H4 (cell line): ENCODE results near the gene RANGAP1. TPM values are rescaled to one million over a fixed set of nuclear protein-coding genes. Genes with fewer than 3 reads are reported as not detected.

Source experiments
- DNase-seq: peaks from one replicate; pipeline ENCODE4 v3.0.0-alpha.2; 2015; ENCODE audit warnings: low spot score
- total RNA-seq: library from RNA; depleted of rRNA; stranded (reverse); fragments of >200 nt; shearing (Covaris generic); gene quantifications from 2 replicates; pipeline ENCODE4 v1.2.3, GENCODE V29; 2014

RANGAP1 gene
- total RNA-seq, 1 experiment from 2014 or later: 44.6 TPM

DNA sequence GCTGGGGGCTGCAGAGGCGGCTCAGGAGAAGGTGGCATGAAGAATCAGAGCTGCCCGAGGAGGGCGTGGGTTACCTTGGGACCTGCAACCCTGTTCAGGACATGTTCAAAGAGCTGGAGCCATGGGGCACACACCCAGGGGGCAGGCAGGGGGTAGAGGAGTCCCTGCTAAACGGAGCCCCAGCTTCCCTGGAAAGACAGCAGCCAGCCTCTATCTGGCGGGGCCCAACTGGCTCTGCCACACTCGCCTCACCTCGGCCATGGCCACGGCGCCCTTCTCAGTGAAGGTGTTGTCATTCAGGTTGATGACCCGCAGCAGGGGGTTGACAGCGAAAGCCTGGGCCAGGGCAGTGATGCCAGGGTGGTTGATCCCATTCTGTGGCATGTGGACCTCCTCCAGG is 28.3 kb downstream of the RANGAP1 start:
- no peak for DNase-seq

DNA sequence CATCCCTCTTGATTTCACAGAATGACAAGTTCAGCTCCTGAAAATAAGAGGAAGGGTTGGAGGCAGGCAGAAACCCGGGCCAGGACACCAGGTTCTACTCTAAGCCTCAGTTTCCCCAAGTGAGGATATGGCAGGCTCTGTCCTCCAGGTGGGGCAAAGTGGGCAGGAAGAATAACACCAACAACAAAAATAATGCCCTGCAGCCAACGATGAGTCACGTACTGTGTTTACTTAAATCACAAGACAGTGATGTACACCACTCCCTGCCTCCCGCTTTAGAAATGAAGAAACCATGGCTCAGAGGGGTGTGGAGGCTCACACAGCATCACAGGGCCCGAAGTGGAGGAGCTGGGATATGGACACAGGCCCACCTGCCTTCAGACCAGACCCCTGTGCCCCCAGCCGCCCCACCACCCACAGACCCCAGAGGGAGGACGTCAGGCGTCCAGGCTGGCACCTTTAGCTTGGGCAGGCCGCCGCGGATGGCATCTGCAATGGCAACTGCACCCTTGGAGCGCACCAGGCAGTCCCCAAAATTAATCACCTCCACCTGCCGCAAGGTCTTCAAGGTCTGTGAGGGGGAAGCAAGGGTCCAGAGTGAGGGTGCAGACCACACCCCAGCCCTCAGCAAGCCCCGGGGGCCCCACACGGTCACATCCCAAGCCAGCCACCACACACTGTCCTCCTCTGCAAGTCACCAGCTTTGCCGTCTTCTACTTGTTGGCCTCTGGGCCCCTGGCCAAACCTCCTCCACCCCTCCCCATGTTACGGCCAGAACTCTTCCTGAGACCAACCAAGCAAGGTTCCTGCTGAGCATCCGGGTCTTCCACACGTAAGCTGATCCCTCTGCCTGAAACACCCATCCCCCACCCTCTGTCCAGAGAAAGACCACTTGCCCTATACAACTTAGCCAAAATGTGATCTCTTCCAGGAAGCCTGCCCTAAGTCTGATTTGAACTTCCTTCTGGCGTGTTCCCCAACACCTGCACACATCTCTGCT is 29.4 kb downstream of the RANGAP1 start:
- peak; percentile 49 for DNase-seq

DNA sequence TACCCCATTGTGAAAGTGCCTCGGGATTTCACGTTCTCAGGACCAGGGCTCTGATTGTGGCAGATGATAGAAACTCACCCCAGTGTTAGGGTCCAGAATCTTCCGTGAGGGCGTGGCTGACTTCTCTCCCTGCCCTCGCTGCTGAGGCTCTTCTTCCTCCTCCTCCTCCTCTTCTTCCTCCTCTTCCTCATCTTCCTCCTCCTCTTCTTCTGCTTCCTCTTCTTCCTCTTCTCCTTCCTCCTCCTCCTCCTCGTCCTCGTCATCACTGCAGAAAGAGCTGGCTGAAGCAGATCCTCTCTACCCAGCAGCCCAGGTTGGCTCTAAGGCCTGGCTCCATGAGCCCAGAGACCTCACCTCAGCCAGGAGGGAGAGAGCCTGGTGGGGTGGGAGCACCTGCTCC is 31.8 kb downstream of the RANGAP1 start:
- no peak for DNase-seq

DNA sequence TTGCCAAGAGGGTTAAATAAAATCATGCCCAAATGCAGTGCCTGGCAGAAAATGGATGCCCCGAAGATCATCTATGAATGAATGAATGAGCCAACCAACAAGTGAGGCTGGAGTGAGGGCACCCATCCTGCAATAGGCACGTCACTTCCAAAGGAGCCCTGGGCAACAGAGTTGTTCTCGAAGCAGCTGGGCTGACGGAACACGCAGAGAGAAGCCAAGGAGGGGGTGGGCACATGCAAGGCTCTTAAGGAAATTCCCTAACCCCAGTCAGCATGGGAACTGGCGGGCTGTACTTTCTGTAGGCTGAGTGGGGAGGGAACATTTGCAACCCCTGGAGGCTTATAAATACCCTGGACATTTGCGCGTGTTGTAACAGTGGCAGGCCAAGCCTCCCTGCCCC is 33.6 kb downstream of the RANGAP1 start:
- DNase-seq: no peak

DNA sequence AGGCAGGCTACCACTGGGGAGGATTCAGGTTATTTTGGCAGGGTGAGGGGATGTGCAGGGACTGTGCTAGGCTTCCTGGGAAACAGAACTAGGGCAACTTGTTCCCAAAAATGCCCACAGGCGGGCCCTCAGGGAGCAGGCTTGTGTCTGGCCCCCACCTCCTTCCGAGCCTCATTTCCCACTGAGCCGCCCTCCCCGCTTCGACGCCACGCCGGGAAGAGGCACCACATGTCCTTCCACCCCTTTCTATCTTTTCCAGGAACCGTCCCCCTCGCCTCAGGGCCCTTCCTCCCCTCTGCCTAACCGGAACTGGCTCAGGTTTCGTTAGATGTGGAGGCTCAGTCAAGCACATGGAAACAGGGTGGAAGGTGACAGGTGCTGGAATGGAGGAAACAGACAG is 35.9 kb downstream of the RANGAP1 start:
- DNase-seq: no peak

DNA sequence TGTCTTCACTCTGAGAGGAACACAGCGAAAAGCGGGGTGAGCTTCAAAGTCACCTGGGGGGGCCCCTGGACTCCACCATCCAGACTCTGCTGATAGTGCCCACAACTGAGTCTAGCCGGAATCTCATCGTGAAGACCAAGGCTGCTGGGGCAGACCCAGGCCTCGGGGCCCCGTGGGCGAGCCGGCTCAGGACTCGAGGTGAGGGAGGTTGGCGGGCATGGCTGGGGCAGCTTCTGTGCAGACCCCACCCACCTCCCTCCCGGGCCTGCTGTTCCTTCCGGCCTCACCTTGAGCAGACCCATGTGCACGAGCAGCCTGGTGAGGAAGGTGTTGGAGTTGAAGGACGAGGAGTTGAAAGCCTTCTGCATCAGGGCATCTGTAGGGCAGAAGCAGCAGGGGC is 36.5 kb downstream of the RANGAP1 start:
- DNase-seq: no peak

DNA sequence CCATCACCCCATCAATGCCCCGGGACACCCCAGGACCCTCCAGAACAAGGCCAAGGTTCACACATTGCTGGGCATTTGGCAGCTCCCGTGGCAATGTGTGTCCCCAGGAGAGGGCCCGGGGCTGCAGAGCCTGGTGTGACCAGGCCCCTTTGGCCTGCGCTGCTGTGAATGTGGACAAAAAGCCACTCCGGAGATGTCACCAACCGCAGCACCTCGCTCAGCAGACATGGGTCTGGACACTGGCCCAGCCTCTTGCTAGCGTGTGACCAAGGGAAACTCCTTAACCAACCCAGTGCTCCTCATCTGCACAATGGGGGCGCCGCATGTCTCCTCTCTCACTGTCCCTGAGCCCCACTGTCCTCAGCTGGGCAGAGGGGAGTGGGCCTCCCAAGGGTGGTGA is 37.2 kb downstream of the RANGAP1 start:
- no peak for DNase-seq

DNA sequence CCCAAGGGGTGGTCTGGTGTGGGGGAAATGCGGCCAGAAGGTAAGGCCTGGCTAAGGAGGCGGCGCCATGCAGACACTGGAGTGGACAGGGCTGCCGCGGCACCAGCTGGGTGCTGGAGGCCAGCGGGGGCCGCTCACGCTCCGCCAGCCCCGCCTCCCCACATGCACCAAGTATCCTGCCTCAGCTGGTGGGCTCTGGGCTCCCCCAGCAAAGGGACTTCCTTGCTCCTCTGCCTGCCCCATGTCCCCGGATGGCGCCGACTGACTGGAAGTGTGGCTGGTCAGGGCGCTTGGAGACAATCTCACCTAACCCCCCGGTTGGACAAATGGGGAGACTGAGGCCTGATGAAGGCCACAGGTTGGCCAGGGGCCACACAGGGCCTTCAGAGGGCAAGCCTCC is 37.7 kb downstream of the RANGAP1 start:
- DNase-seq: no peak

DNA sequence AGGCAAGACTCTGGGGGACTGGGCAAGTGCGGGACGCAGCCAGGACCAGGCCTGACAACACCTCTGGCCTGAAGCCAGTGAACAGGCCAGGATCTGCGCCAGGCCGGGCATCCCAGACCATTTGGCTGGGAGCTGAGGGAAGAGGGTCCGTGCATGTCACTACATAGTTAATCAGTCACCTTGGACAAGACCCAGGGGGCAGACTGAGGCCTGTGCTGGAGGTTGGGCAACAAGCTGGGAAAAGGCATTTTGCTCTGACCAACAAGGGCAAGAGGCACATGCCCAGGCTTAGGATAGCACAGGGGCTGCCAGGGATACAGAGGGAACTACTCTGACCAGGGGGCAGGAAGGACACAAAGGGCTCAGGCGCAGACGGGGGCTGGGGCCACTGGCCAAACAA is 38.3 kb downstream of the RANGAP1 start:
- DNase-seq: no peak

DNA sequence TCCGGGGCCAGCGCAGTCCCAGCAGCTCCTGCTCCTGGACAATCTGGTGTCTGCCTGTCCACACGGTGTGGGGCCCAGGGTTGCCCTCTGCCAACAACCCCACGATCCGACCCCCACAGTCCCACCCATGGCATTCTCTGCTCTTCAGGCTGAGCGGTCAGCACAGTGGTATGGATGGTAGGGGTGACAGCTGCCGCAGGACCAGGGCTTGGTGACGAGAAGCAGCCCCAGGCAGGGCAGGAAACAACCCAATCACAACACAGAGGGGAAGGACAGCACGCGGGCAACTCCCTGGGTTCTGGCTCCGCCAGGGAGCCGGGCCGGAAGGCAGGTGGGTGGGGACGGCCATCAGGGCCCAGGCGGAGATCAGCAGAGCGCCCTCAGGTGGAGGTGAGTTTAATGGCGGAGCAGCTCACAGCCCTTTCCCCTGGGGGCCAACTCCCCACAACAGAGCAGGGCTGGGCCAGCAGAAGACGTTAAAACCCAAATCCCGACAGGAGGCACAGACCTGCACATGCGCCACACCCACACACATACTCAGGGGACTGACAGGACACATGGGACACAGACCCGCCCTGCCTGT is 40.0 kb downstream of the RANGAP1 start:
- DNase-seq: no peak

DNA sequence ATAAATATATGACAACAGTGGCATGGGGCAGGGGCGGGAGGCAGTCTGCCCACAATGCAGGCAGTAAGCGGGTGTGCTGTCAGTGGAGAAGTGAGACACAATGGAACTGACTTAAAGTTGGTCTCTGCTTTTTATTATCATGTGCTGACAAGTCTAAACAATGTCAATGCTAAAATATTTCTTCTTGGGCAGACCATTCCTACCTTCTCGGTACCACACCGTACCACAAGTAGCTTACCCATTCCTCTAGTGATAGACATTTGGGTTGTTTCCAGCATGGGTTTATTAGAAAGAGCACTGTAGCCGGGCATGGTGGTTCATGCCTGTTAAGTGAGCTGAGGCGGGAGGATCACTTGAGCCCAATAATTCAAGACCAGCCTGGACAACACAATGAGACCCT is 42.6 kb downstream of the RANGAP1 start:
- no peak for DNase-seq

DNA sequence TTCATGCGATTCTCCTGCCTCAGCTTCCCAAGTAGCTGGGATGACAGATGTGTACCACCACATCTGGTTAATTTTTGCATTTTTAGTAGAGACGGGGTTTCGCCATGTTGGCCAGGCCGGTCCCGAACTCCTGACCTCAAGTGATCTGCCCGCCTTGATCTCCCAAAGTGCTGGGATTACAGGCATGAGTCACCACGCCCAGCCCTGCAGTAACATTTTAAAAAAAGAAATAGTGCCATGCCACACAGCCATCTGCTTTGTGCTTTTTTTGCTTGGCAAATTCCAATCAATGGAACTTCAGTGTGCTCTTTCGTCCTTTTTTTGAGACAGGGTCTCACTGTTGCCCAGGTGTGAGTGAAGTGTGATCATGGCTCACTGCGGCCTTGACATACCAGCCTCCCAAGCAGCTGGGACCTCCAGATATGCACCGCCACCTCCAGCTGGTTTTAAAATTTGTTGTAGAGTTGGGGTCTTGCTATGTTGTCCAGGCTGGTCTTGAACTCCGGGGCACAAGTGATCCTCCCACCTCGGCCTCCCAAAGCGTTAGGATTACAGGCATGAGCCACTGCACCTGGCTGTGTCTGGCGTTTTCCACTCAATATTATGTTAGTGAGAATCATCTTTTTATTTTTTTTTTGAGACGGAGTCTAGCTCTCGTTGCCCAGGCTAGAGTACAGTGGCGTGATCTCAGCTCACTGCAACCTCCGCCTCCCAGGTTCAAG is 43.4 kb downstream of the RANGAP1 start:
- no peak for DNase-seq

DNA sequence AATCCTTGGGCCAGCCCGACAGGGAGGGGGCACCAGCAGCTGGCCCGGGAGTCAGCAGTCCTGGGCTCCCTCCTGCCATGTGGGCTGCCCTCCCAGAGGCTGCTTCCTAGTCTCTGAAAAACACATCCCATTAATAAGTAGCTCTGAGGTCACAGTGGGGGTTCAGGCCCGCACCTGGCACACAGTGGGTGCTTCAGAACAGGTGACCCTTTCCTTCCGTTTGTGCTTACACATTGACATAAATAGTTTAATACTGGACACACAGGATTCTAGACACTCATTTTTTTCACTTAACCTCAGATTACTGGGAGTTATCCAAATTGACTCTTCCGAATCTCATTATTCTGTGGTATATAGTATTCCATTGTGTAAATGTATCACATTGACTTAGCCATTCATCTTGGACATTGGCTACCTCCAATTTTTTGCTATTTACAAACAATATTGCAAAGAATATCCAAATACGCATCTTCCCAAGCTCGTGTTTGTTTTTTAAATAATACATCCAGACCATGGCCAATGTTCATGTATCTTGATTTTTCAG is 44.8 kb downstream of the RANGAP1 start:
- DNase-seq: no peak

DNA sequence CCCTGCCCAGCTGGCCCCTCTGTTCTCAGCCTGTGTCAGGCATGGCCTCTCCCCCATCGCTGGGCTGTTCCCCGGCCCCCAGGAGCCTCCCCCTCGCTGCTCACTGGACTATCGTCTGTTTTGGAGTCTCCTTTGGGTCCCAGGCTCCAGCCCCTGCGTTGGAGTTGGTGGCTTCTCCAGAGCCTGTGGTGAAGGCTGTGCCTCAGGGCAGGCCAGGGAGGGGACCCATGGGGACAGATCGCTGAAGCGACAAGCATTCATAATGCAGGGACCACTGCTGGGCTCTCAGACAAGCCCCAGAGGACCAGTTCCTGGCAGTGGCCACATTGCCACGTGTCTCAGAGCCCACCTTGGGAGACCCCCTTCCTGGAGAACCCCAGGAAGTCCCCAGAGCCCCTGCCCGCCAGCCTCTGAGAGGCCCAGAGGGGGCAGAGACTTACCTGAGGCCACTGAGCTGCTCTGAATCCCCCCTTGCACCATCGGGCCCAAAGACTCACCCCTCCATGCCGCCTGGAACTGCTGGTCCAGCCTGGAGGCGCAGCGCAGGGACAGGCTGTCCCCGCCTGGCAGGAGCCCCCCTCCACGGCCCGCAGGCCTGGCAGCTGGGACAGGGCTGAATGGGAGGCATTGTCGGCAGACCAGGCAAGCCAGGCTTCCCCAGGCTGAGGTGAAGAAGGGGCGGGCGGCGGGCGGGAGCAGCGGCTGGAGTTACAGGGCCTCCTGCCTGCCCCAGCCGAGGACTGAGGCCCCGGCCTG is 45.4 kb downstream of the RANGAP1 start, which contains the start of gene CHADL:
Gene CHADL (minus strand): TSS at position 555 of the 756 bp plus-strand sequence. CDS start 50 bp downstream, at position 505.
- no peak for DNase-seq

DNA sequence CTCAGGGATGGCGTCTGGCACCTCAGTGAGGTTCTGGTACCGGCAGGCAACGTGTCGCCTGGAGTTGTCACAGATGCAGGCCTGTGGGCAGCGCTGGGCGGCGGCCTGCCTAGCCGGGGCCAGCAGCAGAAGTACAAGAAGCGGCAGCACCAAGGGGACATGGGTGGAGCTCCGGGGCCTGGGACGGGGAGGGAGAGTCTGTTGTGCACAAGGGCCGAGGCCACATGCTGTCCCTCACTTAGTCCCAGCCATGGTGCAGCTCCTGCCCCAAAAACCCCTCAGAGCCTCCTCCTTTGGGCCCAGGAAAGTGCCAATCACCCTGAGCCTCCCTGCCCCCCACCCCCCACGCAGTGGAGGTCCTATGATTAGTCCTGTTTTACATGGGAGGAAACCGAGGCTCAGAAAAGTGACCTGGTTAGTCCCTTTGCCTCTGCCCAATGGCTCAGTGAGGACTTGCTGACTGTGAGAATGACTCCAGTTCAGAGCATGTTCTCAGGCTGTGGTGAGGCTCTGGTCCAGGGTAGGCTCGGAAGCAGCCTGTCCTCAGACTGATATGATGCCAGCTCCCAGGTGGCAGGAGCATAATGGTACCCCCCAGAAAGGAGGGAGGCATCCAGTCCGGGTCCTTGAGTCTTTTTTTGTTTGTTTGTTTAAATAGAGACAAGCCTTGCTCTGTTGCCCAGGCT is 46.4 kb downstream of the RANGAP1 start:
- no peak for DNase-seq

DNA sequence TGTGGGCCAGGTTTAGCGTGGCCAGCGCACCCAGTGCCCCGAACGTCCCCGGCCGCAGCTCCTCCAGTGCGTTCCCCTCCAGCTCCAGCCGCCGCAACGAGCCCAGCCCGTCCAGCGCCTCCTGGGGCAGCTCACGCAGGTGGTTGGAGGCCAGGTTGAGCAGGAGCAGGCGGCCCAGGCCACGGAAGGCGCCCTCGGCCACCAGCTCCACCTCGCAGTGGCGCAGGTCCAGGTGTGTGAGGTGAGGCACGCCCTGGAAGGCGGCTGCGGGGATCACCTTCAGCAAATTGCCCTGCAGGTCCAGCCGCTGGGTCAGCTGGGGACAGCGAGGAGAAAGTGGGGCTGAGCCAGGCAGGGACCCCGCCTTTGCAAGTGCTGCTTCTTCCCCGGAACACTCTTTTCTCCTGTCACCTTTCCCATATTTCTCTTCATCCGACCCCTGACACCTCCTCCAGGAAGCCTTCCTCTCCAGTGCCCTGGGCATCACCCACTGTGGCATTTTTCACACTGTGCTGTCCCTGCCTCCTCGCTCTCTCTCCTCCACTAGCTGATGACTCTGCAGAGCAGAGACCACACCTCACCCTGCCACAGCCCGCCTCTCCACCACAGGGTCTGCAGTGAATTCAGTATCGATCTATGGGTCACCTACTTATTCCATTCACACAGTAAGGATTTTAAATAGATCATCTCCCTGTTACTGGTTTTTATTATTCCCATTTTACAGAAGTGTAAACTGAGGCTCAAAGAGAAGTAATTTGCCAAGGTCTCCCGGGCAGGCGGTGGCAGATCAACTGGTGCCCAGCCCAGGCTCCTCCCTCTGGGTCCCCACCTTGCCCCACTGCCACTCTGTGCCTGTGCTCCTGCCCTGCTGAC is 47.2 kb downstream of the RANGAP1 start:
- DNase-seq: no peak

DNA sequence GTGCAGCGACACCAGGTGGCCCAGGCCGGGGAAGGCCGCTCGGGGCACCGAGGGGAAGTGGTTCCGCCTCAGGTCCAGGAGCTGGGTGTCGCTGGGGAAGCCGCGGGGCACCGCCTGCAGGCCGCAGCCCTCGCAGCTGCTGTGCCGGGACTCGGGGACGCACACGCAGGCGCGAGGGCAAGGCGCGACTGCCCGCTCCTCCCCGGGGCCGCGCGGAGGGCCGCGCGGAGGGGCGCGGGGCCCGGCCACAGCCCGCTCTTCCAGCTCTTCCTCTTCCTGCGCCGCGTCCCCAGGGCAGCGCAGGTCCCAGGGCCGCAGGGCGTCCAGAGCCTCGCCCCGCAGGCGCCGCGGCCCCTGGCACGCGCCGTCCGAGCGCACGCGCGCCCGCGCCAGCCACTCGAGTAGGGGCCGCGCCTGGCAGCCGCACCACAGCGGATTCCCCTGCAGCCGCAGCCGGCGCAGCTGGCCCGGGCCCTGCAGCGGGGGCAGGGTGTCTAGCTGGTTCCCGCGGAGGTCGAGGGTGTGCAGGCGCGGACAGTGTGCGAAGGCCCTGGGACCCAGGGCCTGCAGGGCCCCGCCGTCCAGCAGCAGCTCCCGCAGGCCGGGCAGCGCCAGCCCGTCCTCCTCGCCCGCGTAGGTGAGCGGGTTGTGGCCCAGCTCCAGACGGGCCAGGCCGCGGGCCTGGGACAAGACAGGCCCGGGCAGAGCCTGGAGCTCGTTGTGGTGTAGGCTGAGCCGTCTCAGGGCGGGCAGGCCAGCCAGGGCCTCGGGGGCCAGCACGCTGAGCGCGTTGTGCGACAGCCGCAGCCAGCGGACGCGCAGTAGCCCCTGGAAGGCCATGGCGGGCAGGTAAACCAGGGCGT is 48.0 kb downstream of the RANGAP1 start:
- DNase-seq: no peak

DNA sequence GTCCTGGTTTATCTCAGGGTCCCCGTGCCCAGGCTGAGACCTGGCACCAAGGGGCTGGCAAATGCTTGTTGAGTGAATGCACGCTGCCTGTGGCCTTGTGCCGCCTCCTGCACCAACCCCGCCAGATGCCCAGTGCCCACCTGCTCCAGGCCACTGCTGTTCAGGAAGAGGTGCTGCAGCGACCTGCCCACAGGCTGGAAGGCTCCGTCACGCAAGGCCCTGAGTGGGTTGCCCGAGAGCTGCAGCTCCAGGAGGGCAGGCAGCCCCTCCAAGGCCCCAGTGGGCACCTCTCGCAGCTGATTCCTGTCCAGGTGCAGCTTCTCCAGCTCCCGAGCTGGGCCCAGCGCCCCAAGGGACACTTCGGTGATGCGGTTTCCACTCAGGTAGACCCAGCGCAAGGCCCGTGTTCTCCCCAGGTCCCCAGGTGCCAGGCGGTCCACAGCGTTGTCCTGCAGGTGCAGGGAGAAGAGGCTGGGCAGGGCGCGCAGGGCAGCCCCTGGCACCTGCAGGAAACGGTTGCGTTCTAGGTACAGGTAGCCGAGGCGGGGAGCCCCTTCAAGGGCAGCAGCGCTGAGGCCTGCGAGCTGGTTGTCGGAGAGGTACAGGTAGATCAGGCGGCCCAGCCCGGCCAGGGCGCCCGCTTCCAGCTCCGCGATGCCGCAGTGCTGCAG is 48.8 kb downstream of the RANGAP1 start:
- no peak for DNase-seq
